GM21529 (cell line): ENCODE measurements around the gene CDH3.

Experiments used
- ATAC-seq: cut with Tn5 transposase; IDR thresholded peaks from one replicate; pipeline ENCODE4 v1.9.1; 2021; ENCODE audit not compliant: unreplicated experiment

Gene CDH3

DNA sequence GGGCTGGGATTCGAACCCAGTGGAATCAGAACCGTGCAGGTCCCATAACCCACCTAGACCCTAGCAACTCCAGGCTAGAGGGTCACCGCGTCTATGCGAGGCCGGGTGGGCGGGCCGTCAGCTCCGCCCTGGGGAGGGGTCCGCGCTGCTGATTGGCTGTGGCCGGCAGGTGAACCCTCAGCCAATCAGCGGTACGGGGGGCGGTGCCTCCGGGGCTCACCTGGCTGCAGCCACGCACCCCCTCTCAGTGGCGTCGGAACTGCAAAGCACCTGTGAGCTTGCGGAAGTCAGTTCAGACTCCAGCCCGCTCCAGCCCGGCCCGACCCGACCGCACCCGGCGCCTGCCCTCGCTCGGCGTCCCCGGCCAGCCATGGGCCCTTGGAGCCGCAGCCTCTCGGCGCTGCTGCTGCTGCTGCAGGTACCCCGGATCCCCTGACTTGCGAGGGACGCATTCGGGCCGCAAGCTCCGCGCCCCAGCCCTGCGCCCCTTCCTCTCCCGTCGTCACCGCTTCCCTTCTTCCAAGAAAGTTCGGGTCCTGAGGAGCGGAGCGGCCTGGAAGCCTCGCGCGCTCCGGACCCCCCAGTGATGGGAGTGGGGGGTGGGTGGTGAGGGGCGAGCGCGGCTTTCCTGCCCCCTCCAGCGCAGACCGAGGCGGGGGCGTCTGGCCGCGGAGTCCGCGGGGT, 92.1 kb downstream of the CDH3 start, which contains the start of gene CDH1:
Gene CDH1, plus strand, starts transcription at position 247 of the 684 bp plus-strand sequence. Its CDS starts 124 bp downstream, at position 371.
- ATAC-seq, result no peak

DNA sequence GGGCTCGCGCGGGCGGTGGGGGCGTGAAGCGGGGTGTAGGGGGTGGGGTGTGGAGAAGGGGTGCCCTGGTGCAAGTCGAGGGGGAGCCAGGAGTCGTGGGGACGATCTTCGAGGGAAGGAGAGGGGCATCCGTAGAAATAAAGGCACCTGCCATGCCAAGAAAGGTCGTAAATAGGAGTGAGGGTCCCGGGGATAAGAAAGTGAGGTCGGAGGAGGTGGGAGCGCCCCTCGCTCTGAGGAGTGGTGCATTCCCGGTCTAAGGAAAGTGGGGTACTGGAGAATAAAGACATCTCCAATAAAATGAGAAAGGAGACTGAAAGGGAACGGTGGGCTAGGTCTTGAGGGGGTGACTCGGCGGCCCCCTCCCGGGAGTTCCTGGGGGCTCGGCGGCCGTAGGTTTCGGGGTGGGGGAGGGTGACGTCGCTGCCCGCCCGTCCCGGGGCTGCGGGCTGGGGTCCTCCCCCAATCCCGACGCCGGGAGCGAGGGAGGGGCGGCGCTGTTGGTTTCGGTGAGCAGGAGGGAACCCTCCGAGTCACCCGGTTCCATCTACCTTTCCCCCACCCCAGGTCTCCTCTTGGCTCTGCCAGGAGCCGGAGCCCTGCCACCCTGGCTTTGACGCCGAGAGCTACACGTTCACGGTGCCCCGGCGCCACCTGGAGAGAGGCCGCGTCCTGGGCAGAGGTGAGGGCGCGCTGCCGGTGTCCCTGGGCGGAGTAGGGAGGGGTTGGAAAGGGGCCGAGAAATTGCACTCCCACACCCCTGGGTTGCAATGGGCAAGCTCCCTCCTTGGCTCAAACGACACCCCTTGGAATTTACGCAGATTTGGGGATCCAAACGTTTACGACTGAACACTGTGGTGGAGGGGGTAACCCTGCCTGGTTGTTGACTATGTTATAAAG, 92.9 kb downstream of the CDH3 start:
- ATAC-seq, result no peak

DNA sequence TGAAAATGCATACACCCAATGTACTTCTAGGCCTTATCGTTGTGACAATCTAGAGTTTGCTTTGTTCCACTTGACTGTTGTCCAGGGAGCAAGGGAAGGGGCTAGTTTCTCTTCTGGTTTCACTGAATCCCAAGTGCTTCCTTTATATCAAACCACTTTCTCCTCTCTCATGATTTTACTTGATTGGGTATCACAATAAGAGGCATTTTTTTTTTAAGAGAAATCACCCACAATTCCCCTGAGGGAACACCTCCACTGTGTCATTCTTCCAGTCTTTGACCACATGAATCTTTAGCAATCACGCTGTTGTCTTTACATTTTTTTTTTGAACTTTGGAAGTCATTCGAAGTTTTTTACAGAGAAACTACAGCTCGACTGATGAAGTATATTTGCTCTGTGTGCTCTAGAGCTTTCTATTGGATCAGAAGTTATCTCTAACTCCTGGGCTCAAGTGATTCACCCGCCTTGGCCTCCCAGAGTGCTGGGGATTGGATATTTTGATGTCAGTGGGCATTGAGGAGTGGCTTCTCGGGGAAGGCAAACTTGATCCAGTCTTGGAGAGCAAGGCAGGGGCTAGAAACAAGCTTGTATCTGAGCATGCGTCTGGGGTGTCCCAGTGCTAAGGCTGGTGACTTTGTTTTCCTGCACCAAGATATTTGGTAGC, 95.0 kb downstream of the CDH3 start:
- ATAC-seq, result no peak

DNA sequence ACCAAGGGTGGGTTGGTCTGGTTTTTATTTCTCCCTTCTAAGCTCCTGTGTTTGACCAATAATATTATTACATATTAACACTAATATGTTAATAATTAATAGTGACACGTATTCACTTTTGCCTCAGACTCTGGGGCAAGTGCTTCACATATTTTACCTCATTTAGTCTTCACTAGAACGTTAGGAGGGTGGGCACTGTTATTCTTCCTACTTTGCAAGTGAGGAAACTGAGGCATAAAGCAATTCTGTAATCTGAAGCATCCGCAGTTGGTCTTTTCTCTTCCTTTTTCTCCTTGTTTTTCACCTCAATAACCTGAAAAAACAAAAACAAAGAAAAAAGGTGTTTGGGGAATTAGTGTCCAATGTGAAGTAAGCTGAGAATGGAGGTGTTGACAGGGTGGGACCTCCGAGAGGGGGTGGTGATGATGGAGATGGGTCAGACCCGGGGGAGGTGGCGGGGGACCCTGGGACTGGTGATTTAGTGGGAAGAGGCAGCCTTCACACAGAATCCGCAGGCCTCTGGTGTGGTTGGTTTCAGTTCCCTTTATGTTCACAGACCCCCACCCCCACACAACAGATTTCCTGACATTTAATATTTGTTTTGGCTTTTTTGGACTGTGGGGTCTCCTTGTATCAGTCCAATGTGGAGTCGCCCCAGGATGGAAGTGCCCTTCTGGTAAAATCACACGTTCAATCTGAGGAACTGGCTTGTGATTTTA, 95.7 kb downstream of the CDH3 start:
- no peak for ATAC-seq

DNA sequence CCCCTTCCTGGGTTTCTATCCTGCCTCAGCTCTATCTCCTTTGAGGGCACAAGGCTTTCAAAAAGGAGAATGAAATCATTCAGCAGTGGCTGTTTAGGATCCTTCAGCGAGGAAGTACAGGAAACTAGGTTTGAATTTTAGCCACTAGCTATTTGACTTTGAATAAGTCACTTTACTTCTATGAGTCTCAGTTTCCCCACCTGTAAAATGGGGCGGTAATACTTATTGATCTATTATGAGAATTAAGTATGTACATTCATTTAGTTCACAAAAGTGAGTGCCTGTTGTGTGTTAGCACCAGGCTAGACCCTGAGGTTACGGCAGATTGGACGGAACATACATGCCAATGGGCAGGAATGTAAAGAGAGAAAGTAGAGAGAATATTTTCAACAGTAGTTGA, 98.6 kb downstream of the CDH3 start:
- ATAC-seq, result no peak

DNA sequence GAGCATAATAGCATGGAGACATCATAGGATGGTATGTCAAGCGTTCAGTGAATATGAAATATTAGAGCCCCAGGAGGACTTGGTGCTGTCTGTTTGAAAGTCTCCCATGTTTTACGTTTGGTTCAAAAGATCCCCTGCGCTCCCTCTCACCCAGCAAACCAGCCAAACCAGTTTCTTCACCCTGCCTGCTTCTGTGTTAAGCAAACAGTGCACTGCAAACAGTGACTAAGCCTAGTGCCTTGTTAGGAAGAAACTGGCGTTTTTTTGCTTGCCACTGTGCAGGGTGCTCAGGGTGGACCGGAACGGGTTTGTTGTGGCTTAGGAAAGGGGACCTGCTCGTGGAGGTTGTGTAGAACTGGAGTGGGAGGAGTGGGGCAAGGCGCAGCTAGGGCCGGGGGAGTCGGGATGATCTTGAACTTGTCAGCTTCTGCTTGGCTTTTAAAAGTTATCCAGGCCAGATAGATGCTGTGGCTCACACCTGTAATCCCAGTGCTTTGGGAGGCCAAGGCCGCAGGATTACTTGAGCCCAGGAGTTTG, 99.7 kb downstream of the CDH3 start:
- ATAC-seq, result no peak

DNA sequence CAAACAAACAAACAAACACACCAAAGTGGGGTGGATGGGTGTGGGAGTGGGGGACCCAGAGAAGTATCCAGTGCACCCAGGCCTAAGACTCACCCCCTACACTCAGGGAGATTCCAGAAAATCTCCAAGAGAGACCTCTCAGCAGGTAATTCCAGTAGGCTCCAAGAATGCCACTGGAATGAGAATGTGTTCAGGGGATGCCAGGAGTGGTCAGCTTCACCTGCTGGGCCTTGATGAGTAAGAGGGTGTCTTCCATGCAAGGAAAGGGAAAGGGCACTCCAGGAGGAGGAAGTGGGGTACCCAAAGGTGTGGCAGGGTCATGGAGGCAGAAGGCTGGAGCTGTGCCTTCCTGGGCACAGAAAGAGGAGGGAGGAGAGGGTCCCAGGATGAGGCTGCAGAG, 101.8 kb downstream of the CDH3 start:
- no peak for ATAC-seq

DNA sequence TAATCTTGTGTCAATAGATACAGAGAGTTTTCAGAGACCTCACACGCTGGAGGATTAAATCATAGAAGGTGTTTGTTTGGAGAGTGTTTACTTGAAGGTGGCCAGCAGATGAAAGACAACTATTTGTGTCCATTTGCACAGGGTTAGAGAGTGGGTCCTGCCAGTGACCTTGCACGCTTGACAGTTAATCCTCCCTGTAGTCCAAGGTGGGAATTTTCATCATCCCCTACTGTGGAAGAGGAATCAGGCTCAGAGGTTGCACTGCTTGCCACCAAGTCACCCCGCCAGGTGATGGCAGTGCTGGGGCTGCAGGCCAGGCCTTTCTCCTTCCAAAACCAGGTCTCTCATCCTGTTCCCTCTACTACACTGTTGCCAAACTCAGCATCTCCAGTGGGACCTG, 104.3 kb downstream of the CDH3 start:
- no peak for ATAC-seq
